Natural killer cell treated with Interleukin-12 subunit alpha and Interleukin-12 subunit beta and Interleukin-15 and Interleukin-18, amount 100 ng/mL, for 72 hours (primary cell): ENCODE results near the gene DCST1. TPM values are rescaled to one million over a fixed set of nuclear protein-coding genes. Genes with fewer than 3 reads are reported as not detected.

Experiments
- ATAC-seq, 2 donors: fragments of 150-1000 bp; cut with Tn5 transposase in 1 of 2; sonication (Bioruptor Pico), chemical (Tn5 transposase) in 1 of 2; 2 replicates each; pipeline ENCODE4 v1.10.0; 2021
- DNase-seq: peaks from one replicate; pipeline ENCODE4 v3.0.0; 2022; ENCODE audit warnings: low spot score
- H3K27ac Mint-ChIP-seq, 2 donors: 1 replicate in 1 of 2; 2 replicates in 1 of 2; pipeline ENCODE4 v1.8.0; 2022; ENCODE audit warnings: mixed read lengths in 2 of 2, mild to moderate bottlenecking in 1 of 2, moderate library complexity in 1 of 2
- H3K27me3 Mint-ChIP-seq, 2 donors: 1 replicate in 1 of 2; 2 replicates in 1 of 2; pipeline ENCODE4 v1.8.0; 2022; ENCODE audit warnings: mixed read lengths in 2 of 2
- H3K36me3 Mint-ChIP-seq: one replicate; pipeline ENCODE4 v1.8.0; 2022; ENCODE audit warnings: mixed read lengths
- H3K4me1 Mint-ChIP-seq, 2 donors: 1 replicate in 1 of 2; 2 replicates in 1 of 2; pipeline ENCODE4 v1.8.0; 2022; ENCODE audit warnings: low read depth in 2 of 2, mixed read lengths in 2 of 2, mild to moderate bottlenecking in 1 of 2
- H3K4me3 Mint-ChIP-seq: one replicate; pipeline ENCODE4 v1.8.0; 2022; ENCODE audit warnings: mixed read lengths
- H3K9me3 Mint-ChIP-seq: 2 replicates; pipeline ENCODE4 v1.8.0; 2022; ENCODE audit warnings: mixed read lengths
- total RNA-seq, 2 donors: library from RNA; stranded (reverse); gene quantifications; one replicate each; pipeline ENCODE4 v1.2.3, GENCODE V29; 2022

The DCST1 gene
- total RNA-seq, 2 donors from 2014 or later: not detected

GRCh38 chr1:155040358-155041093, 6.9 kb downstream of the DCST1 start:
- H3K9me3 Mint-ChIP-seq: no peaks in the 10 kb centered on the region
- DNase-seq (no peak), ATAC-seq (no peak)
- H3K27me3 Mint-ChIP-seq: peaks cover 0 to 6% of the 10 kb centered on the region in 2 donors
- no peaks in the 10 kb centered on the region for H3K4me1 Mint-ChIP-seq
- no peak overlapping the region for H3K4me3 Mint-ChIP-seq
- H3K36me3 Mint-ChIP-seq: no peaks in the 10 kb centered on the region
- H3K27ac Mint-ChIP-seq: no peak overlapping the region

DNA sequence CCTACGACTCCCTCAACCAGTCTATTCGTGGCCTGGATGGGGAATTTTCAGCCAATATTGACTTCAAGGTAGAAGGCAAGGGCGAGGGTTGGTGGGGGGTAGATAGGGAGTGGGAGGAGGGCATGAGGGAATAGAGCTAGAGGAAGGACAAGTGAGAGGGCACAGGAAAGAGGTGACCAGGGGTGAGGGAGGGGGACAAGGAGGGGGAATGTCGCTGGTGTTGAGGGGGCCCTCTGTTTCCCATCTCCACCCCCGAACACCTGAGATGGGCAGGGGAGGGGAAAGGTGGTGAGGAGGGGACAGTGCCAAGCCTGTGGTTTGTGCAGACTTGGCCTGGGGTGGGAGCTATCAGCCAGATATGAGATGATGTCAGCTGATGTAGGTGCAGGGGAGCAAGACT, 9.2 kb downstream of the DCST1 start:
- Mint-ChIP-seq H3K4me3 (no peak overlapping the region), H3K27me3 (peaks cover 0 to 6% of the 10 kb centered on the region in 2 donors), H3K4me1 (no peaks in the 10 kb centered on the region), H3K36me3 (no peaks in the 10 kb centered on the region), H3K9me3 (no peaks in the 10 kb centered on the region), H3K27ac (no peak overlapping the region)
- no peak for DNase-seq
- no peak for ATAC-seq

- H3K27me3 Mint-ChIP-seq: peaks cover 0 to 3% of the 10 kb centered on the region in 2 donors
- H3K9me3 Mint-ChIP-seq: no peaks in the 10 kb centered on the region
- DNase-seq (no peak), ATAC-seq (no peak)
- H3K4me3 Mint-ChIP-seq: no peak overlapping the region
- no peaks in the 10 kb centered on the region for H3K36me3 Mint-ChIP-seq
- H3K27ac Mint-ChIP-seq: no peak overlapping the region
- no peaks in the 10 kb centered on the region for H3K4me1 Mint-ChIP-seq
Measured at GRCh38 chr1:155043301-155043702, 9.7 kb downstream of the DCST1 start.

GRCh38 chr1:155043793-155044192, 10.2 kb downstream of the DCST1 start:
- H3K27ac Mint-ChIP-seq: peak overlapping the region in 1 of 2 donors; percentile 66
- no peaks in the 10 kb centered on the region for H3K4me1 Mint-ChIP-seq
- no peaks in the 10 kb centered on the region for H3K36me3 Mint-ChIP-seq
- no peaks in the 10 kb centered on the region for H3K27me3 Mint-ChIP-seq
- H3K9me3 Mint-ChIP-seq: no peaks in the 10 kb centered on the region
- no peak for DNase-seq
- H3K4me3 Mint-ChIP-seq: no peak overlapping the region
- no peak for ATAC-seq

DNA sequence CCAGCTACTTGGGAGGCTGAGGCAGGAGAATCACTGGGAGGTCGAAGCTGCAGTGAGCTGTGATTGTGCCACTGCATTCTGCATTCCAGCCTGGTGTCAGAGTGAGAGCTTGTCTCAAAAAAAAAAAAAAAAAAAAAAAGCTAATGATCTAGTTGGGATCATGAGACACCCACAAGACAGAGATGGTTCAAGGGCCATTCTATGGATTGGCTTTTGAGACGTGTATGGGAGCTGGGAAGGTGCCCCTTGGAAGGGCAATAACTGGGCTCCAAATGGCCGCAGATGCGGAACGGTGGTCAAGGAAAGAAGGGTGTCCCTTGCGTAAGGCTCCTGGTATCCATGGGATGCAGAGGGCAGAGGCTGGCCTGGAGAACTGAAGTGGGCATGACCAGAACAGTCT, 10.7 kb downstream of the DCST1 start:
- H3K4me1 Mint-ChIP-seq: no peaks in the 10 kb centered on the region

DNA sequence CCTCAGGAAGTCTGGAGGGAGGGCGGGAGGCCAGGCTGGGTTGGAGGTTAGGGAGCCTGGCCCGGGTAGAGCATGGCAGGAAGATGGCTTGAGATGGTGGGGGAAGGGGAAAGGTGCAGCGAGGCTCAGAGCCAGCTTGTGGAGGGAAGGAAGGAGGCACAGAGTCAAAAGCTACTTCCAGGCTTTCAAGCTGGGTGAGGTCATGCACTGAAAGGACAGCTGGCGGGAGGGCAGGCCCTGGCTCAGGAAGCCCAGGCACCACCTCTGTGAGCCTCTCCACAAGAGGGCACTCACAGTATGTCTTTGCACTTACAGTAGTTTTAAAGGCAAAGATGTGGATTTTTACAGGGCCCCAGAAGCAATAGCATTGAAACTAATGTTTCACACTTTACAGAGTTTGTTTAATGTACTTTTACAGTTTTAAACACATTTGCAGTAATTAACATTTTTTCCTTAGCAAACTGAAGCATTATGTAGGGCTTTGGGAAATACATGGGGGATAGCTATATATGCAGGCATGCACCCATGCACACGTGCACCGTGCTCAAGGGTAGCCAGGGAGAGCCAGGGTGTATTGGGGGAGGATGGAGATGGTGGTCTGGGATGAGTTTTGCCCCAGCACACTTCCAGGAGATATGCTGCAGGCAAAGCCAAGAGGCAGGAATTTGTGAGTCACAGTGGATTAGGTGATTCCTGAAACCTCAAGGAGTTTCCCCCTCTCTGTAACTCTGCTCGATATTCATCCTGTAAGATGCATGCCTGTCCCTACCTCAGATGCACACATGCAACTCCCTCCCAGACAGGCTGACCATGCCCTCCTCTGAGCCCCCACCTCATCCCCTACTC, 11.4 kb downstream of the DCST1 start:
- Mint-ChIP-seq H3K36me3 (no peaks in the 10 kb centered on the region), H3K27me3 (no peaks in the 10 kb centered on the region), H3K4me3 (no peak overlapping the region), H3K9me3 (no peaks in the 10 kb centered on the region), H3K4me1 (peaks cover 5 to 6% of the 10 kb centered on the region in 2 donors), H3K27ac (peak overlapping the region in 1 of 2 donors; percentile 66)
- no peak for DNase-seq
- ATAC-seq: peak; percentile 77 to 80

More for the DNA sequence above, 10.7 kb downstream of the DCST1 start:
- Mint-ChIP-seq H3K36me3 (no peaks in the 10 kb centered on the region), H3K4me3 (no peak overlapping the region), H3K27ac (peak overlapping the region in 1 of 2 donors; percentile 66), H3K27me3 (no peaks in the 10 kb centered on the region), H3K9me3 (no peaks in the 10 kb centered on the region)
- DNase-seq: no peak
- ATAC-seq: no peak

DNA sequence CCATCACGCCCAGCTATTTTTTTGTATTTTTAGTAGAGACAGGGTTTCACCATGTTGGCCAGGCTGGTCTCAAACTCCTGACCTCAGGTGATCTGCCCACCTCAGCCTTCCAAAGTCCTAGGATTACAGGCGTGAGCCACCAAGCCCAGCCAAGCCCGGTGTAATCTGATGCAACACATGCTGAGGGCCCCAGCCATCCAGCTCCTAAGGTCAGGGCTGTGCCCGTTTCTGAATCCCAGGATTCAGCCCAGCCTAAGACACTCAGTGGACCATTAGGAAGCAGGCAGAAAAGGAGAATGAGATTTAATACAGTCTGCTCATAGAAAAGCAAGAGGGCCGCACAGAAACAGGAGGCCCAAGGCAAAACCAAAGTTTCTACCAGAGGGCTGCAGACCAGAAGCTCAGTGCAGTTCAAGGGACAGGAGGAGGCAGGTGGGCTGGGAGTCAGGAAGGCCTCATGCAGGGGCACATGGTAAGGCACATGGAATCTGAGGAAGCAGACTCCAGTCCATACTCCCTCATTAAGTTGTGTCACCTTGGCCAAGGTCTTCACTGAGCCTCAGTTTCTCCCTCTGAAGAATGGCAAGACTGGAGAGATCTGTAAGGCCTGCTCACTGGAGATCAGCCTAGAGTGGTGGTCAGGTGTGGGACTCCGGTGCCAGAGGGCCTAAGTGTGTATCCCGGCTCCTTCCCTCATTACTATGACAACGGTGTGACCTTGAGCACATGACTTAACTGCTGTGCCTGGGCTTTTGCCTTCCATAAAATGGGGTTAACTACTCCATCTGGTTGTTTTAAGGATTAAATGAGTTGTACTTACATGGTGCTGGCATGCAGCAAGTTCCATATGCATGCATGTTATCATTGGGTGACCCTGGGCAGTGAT, 15.1 kb downstream of the DCST1 start:
- no peaks in the 10 kb centered on the region for H3K27me3 Mint-ChIP-seq
- H3K4me1 Mint-ChIP-seq: peaks cover 23 to 28% of the 10 kb centered on the region in 2 donors
- no peak for DNase-seq
- H3K27ac Mint-ChIP-seq: no peak overlapping the region
- no peak overlapping the region for H3K4me3 Mint-ChIP-seq
- no peaks in the 10 kb centered on the region for H3K36me3 Mint-ChIP-seq
- no peak for ATAC-seq
- no peaks in the 10 kb centered on the region for H3K9me3 Mint-ChIP-seq

DNA sequence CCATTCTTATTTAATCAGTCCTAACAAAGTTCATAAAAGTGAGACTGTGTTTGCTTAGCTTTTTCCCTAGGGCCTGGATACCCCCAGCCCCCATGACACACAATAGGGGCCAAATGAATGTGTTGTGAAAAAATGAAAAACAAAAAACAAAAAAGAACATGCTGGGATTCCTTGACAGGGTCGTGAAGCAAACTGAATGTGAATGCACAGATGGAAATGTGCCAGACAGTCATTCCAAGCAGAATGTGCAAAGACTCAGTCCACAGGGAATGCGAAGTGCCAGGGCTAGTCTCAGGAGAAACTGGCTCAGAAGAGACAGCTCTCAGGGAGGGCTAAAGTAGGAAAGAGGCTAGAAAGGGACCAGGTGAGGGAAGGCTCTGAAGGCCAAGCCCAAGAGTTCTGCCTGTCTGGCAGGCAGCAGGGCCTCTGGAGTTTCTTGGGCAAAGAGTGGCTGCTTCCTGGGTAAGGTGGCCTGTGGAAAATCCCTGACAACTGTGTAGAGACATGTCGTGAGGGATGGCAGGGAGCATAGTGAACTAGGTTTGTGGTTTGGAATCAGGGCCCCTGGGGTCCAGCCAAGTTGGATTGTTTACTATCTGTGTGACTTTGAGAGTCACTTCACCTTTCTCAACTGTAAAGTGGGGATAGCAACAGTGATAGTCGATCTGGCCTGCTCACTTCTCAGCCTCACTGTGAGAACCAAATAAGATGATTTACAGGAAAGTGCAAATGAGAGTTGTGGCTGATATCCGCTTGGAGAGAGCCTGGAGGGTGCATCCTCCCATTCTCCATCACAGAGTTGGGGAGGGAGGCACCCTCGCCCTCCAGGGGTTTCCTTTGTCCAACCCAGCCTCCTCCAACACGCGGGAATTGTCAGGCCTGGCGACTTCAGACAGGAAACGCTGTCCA, 16.3 kb downstream of the DCST1 start:
- Mint-ChIP-seq H3K4me3 (peak overlapping the region; percentile 83), H3K9me3 (no peaks in the 10 kb centered on the region), H3K27me3 (no peaks in the 10 kb centered on the region), H3K36me3 (no peaks in the 10 kb centered on the region), H3K4me1 (peaks cover 23 to 28% of the 10 kb centered on the region in 2 donors), H3K27ac (peak overlapping the region in 1 of 2 donors; percentile 50)
- ATAC-seq: no peak
- DNase-seq: no peak

GRCh38 chr1:155050560-155051341, 17.1 kb downstream of the DCST1 start, which contains the start of gene ADAM15:
Gene ADAM15 (plus strand): TSS chr1:155051316. CDS start chr1:155051387, 71 bp downstream.
- Mint-ChIP-seq H3K27me3 (no peaks in the 10 kb centered on the region), H3K4me1 (peaks cover 23 to 28% of the 10 kb centered on the region in 2 donors), H3K36me3 (no peaks in the 10 kb centered on the region), H3K9me3 (no peaks in the 10 kb centered on the region), H3K4me3 (peak within 1 kb of the TSS; percentile 88), H3K27ac (peak within 1 kb of the TSS; percentile 50 to 77)
- DNase-seq: peak; percentile 86
- peak; percentile 91 to 94 for ATAC-seq

DNA sequence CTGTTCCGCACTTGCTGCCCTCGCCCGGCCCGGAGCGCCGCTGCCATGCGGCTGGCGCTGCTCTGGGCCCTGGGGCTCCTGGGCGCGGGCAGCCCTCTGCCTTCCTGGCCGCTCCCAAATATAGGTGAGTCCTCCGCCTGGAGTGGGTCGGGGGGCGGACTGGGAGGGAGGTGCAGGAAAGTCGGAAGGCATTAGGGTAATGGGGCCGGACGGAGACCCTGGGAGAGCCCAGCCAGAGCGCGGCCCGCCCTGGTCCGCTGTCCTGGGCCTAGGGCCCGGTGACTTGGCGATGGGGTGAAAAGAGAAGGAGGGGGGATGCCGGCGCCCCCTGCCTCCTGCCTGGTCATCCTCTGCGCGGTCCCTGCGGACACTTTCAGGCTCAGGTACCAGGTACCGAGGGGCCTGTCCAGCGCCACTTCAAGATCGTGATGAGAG, 17.7 kb downstream of the DCST1 start:
- H3K27me3 Mint-ChIP-seq: no peaks in the 10 kb centered on the region
- H3K27ac Mint-ChIP-seq: no peak overlapping the region
- DNase-seq: no peak
- no peaks in the 10 kb centered on the region for H3K36me3 Mint-ChIP-seq
- peaks cover 23 to 28% of the 10 kb centered on the region in 2 donors for H3K4me1 Mint-ChIP-seq
- no peak for ATAC-seq
- H3K4me3 Mint-ChIP-seq: peak overlapping the region; percentile 88
- no peaks in the 10 kb centered on the region for H3K9me3 Mint-ChIP-seq

- no peak for DNase-seq
Measured at GRCh38 chr1:155051777-155052398, 18.3 kb downstream of the DCST1 start.

More at GRCh38 chr1:155051777-155052398, 18.3 kb downstream of the DCST1 start:
- Mint-ChIP-seq H3K36me3 (no peaks in the 10 kb centered on the region), H3K27me3 (no peaks in the 10 kb centered on the region), H3K27ac (peak overlapping the region; percentile 21 to 77), H3K9me3 (no peaks in the 10 kb centered on the region), H3K4me3 (peak overlapping the region; percentile 88), H3K4me1 (peaks cover 23 to 28% of the 10 kb centered on the region in 2 donors)
- ATAC-seq: peak; percentile 0 to 6
